NCI-H2227 (cell line): ENCODE measurements around the gene GDNF.
"Not testable (repeated sequence)": the region's sequence is repeated elsewhere in the genome, so short reads cannot be mapped to it uniquely, and the experiment has no call there.

Source experiments
- DNase-seq: peaks from one replicate; lab custom pipeline; 2025; ENCODE audit not compliant: unreplicated experiment; lab: John Stamatoyannopoulos, UW

Gene GDNF

DNA sequence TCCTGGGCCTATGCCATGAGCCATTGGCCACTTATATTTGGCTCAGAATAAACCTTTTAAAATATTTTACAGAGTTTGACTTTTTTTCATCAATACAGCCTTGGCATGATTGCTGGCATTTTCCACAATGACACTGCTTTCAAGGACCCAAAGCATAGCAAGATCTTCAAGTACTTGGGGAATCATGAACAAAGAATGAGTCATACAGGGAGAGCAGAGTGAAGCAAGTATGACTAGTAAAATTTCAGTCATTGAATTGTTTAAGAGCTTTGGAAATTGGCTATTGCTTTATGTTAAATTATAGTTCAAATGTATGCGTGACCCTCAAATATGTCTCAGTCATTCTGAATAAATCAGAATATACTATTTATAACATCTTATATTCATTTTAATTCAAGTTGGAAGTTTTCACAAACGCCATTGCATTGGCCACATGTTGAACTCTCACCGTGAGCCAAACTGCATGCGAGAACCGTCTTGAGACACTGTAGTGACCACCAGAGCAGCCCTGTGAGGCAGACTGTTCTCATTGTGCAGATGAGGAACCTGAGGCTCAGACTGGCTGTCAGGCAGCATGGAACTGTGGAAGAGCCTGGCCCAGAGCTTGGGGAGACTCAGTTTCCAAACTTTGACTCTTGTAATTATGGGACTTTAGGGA lies 52.9 kb downstream of the GDNF start:
- DNase-seq = no peak

DNA sequence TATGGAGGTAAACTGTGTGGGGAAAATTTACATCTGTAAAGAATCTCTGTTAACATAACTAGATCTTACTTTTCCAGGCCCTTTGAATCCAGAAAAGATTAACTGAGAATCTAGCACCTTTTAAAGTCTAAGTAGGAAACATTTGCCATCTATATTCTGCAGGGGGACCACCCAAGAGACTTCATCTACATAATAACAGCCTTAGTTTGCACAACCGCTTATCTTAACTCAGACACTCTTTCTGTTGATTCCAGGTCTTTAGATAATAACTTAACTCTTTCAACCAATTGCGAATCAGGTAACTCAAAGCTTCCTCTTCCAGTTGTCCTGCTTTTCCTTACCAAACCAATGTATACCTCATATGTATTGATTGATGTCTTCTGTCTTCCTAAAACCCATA lies 53.4 kb downstream of the GDNF start:
- no peak for DNase-seq

DNA sequence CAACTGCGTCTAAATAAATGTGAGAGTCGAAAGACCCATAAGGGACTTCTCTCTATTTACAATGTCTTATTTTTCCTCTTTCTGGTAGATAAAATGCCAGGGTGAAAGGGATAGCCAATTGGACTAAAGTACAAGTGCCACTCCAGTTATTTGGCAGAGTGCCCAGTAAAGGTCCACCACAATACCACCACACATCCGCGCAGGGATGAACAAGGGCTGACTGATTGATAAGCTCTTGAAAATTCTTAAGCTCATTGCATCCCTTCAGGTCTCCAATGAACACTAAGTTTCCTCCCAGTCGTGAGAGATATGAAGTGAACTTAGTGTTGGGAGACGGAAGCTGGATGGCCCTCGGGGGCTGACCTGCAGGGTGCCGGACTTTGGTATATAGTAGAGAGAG lies 58.4 kb downstream of the GDNF start:
- not testable (repeated sequence) for DNase-seq

DNA sequence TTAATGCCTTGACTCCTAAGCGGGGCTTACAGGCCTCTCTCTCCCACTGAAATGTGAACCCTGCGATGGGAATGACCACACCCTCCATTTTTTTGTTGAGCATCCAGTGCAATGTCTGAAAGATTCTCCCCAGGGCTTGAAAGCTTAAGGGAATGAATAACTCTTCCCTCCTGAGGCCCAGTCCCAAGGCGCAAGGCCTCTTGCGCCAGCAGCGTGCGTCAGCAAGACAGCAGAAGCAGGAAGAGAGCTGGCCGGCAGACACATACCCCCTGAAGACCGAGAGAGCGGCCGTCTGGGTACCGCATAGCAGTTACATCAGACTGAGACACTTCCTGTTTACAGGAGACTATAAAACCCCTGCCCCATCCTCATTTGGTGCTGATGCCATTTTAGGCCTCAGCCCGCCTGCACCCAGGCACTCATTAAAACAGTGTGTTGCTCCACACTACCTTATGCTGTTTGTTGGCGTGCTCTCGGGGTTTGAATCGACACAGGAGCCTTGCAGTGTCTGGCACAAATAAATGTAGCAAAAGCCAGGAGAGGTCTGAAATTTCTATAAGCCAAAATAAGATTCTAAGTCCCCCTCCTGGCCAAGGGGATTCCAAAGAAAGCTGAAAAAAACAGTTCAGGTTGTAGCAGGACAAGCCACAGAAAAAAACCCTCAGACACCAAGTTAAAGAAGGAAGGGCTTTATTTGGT lies 62.3 kb downstream of the GDNF start:
- no peak for DNase-seq

DNA sequence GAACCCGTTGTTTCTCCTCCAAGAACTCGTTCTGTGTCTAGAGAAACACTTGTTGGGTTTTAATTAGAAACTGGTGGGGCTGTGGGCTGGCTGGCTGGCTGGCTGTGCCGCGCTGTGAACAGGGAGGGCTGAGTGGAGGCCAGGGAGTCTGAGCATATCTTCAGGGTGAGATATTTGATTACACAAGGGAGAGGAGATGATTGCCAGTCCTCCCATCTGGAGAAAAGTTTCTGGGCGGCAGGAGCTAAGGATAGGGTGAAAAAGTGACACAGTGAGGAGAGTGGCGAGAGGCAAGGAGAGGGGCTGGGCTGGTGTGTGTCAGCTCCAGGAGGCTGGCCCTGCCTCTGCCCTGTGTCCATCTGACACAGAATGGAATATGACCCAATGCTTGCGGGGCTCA lies 63.0 kb downstream of the GDNF start:
- no peak for DNase-seq

DNA sequence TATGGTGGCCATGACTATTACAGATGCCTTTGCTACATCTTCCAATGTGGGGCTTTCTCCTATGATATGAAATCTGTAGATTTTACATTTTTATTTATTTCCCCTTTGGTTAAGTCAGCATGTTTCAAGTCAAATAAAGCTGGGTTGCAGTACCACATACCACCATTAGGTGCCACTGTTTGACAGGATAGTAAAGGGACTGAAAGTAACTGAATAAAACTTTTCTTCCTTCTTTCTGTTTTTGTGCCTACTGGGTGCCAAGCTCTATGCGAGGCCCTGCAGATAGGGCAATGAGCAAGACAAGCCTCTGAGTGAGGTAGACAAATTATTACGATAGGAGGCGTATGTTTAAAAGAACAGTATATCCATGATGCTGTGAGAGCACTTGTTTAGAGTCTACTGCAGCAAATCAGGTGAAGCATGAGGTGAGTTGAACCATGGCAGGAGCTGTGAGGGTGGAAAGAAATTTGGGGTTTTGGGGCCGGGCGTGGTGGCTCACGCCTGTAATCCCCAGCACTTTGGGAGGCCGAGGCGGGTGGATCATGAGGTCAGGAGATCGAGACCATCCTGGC lies 64.8 kb downstream of the GDNF start:
- peak; percentile 8 for DNase-seq

DNA sequence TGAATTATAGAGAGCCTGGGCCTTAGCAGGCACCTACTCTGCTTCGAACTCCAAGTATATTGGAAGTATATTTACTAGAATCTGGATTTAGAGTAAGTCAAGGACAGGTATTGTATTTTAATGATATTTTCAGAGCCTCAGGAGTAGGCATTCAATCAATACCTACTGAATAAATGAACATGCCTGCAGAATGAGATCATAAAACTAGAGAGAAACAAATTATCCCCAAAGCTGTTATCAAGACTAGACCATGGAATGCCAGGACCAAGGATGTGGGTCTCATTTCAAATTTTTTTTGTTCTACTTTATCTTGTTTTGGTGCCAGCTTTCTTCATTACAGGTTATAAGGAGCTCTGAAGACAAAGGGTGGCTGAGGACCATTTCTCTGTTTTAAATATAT lies 66.0 kb downstream of the GDNF start:
- DNase-seq = no peak

DNA sequence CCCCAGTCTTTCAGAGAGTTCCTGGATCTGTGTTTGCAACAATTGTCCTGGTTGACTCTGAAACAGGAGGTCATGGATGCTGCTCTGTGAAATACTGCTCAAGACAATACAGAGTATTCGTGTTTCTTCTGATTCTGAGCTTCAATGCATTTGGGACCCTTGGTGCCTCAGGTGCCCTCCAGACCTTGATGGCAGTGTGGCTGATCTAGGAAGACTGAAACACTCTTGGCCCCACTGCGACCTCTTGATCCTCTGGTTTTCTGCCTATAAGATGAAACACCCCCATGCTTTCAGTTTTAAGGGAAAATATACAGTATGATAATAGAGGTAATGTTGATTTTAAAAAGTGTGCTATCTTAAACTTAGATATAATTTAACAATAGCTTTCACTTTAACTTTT lies 67.6 kb downstream of the GDNF start:
- DNase-seq = no peak

DNA sequence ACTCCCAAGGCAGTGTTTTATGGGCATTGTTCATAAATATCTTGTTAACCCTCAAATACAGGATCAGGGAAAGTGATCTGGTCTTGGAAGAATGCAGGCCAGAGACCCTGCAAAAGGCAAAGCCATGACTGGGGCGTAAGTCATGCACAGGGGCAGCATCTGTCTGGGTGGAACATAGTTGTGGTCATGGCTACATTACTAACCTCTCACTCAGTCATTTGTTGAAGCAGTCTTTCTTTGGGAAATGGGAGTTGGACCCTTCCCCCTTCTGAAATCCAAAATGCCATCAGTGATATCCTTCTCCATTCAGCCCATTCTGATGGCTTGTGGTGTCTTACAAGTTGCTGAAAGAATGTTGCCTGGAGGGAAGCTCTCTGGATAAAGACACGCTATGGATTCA lies 68.1 kb downstream of the GDNF start:
- DNase-seq = no peak

DNA sequence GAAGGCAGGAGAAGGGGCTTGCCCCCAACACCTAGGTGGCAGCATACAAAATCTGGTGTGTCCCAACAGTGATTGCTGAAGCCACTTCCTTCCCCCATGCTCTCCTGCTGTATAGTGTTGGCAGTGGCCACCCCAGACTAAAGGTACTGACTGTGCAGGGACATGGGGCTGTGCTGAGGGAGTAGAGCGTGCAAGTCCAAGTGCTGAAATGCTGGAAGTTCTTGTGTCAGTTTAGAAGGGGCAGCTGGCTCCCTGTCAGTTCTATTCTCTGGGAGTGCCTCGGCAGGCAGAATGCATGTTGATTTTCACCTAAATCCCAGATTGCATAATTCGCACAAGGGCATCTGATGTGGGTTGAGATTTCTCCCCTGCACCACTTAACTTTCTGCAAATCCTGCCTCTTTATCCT lies 68.6 kb downstream of the GDNF start:
- no peak for DNase-seq

DNA sequence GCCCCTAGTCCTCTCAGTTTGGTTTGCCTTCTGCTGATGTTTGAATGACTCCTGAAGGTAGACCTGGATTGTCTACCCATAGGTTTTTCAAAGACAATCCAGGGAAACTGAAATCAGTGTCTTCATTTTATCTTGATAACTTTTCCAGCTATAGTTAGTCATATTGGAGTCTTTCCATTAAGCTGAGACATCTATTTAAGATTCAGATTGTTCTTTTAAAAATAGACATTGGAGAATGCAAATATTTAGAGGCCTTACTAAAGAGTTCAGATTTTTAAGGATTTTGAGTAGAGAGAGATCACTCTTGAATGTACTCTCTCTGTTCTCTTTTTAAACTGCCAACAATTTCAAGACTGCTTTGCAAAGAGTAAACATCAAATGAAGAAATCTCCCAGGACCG lies 69.1 kb downstream of the GDNF start:
- DNase-seq = no peak

DNA sequence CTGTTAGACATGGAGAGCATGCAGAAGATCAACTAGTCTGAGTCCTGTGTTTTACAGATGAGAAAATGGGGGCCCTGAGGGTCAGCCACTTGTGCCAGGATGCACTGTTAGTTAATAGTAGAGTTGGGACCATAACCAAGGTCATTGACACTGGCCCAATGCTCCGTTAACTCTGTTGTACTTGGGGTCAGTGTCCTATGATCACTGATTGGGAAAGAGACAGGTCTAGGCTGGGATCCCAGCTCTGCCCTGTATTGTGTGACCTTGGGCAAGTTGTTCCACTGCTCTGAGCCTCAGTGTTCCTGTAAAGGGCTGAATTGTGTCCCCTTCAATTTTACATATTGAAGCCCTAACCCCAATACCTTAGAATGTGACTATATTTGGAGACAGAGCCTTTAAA lies 70.0 kb downstream of the GDNF start:
- no peak for DNase-seq

DNA sequence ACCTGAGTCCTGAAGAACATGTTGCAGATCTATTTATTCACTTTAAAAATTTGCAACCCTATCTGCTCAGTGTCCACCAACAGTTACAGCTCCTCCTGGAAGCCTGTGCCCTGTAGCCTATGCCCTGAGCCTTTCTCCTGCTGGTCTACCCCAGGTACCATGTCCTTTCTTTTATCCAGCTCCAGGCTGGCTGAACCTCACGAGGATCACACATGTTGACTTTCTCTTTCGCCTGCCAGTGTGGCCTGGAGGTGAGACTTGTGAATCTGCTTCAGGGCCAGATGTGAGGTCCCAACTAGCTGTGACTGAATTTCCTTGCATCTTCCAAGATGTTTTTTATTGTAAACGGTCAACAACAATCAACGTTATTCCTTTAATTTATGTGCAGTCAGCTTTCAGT lies 70.7 kb downstream of the GDNF start:
- no peak for DNase-seq

DNA sequence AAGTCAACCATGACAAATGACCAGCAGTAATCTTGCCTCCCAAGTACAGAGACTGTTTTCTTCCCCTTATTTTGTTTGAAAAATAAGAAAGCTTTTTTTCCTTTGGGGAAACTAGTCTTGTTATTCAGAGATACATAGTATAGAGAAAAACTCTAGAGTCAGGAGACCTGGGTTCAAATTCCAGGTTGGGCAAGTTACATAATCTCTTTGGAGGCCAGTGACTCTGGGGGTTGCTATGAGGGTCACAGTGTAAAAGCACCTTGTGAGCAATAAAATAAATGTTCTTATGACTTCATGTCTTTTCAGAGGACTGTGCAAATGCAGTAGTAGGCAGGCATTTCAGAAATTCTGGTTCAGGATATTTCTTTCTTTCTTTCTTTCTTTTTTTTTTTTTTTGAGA lies 71.5 kb downstream of the GDNF start:
- DNase-seq = no peak

DNA sequence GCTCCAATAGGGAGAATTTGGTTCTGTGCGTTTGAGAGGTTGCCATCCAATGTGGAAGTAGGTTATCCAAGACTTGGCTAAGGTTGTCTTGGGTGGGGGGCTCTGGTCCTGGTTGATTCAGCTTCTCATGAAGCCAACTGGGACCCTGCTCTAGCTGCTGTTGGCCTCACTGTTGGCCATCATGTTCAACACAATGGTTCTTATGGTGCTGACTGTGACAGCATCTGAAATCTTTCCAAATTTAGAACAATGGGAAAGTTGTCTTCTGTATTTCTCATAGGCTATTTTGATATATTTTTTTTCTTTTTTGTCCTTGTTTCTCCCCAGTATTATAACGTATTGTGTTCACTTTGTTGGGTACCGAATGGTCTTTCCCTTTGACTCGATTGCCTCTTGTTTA lies 71.9 kb downstream of the GDNF start:
- no peak for DNase-seq

DNA sequence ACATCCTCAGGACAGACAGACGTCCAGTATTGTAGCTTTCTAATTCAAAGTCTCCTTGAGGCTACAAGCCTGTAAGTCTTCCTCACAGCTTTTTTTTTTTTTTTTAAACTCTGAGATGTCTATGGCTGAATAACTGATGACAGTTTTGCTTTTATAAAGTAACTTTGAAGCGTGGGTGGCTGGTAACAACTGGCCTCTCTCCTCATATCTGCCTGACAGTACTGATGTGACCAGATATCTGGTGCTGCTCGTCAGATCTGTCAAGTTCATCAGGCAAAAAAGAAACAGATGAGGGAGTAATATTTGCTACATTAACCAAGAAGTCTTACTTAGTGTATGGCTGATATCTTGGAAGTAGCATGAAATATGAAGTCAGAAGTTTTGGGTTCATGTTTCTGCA lies 72.6 kb downstream of the GDNF start:
- DNase-seq = no peak
